Ovary (tissue), 3 donors: Measurements from ENCODE around the gene FHOD1.

Experiments
- CTCF ChIP-seq, 3 donors: fragments of 450-650 bp in 2 of 3; fragments of 200-600 bp in 1 of 3; IDR thresholded peaks; one replicate each; pipeline versions ENCODE4 v1.5.1 to v1.8.0; 2016 to 2022; ENCODE audit warnings: antibody characterized with exemption in 3 of 3, mild to moderate bottlenecking in 1 of 3
- POLR2A ChIP-seq: fragments of 450-650 bp; IDR thresholded peaks from one replicate; pipeline ENCODE4 v1.6.1; 2017; ENCODE audit warnings: antibody characterized with exemption, mild to moderate bottlenecking, moderate library complexity
- donor health status: DM: no; HTN: no; CAD: no.

- TF ChIP-seq CTCF (IDR thresholded peaks at IDR 0.05) (no peak), POLR2A (no peak)
Measured at GRCh38 chr16:67284699-67285646, 37.7 kb upstream of the FHOD1 start.
